Measurements from ENCODE around the gene PEF1. TPM values are rescaled to one million over a fixed set of nuclear protein-coding genes. Genes with fewer than 3 reads are reported as not detected.

PEF1 gene
- total RNA-seq, 1 donor from 2014 or later = 64.0 TPM

DNA sequence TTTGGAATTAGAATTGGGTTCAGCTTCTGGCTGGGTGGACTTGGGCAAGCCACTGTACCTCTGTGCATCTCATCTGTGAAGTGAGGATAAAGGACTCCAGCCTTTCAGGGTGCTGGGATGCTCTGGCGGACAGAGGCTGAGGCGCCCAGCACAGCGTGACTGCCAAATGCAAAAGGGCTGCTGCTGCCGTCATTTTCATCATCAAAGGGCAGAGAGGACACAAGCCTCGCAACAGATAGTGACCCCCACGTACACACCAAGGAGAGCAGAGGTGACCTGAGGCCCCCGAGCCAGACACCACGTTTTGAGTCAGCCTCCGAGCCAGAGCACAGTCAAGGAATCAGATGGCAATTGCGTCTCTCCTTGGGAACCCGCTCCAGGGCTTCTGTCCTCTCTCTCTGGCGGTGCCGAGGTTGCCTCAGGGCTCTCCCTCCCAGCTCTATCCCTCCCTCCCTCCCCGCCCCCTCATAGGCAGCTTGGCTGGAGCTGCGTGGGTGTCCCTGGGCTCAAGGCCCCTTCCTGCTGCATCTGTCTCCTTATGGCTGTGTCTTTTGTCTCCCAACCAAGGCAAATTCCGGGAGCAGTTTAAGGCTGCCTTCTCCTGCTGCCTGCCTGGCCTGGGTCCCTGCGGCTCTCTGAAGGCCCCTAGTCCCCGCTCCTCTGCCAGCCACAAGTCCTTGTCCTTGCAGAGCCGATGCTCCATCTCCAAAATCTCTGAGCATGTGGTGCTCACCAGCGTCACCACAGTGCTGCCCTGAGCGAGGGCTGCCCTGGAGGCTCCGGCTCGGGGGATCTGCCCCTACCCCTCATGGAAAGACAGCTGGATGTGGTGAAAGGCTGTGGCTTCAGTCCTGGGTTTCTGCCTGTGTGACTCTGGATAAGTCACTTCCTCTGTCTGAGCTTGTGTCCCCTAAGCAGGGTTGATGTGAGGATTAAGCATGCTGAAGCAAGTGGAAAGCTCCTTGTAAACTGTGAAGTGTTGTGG lies 18.2 kb downstream of the PEF1 start:
- no peaks in the 10 kb centered on the region for H3K27me3 Mint-ChIP-seq
- no peaks in the 10 kb centered on the region for H3K9me3 Mint-ChIP-seq
- intact Hi-C loops (cut with micrococcal nuclease) = no loop called here
- peaks cover 9% of the 10 kb centered on the region for H3K4me1 Mint-ChIP-seq
- H3K27ac Mint-ChIP-seq = no peak overlapping the region
- H3K36me3 Mint-ChIP-seq (ENCODE audit: low read depth) = peaks cover 27% of the 10 kb centered on the region
- DNase-seq = no peak
- H3K4me3 Mint-ChIP-seq = no peak overlapping the region

DNA sequence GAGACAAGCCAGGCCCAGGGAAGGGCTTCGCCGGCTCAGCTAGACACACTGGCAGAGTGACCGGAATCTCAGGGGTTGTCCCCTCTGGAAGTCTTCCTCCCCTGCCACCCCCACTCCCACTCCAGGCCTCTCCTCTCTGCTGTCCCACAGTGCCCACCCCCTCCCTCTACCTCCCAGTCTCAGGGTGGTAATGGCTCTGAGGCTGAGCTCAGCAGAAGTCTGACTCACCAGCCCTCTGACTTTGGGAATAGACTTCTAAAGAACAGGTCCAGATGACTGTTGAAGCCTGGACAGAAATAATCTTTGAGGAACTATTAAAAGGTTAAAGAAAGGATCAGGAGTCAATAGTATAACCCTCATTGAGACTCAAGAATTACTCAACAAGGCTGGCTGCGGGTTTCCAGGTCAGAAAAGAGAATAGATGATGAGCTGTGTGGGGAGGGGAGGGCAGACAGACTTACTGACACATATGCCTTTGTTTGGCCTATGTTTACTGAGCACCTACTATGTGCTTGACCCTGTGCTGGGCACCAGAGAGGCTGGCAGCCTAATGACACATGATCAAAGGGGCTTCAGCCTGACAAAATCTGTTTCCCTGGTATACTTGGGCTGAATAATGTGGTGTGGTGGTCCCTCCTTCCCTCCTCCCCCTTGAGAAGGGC lies 19.0 kb downstream of the PEF1 start:
- peaks cover 27% of the 10 kb centered on the region for H3K36me3 Mint-ChIP-seq (ENCODE audit: low read depth)
- H3K9me3 Mint-ChIP-seq = no peaks in the 10 kb centered on the region
- H3K27me3 Mint-ChIP-seq = no peaks in the 10 kb centered on the region
- no peak overlapping the region for H3K4me3 Mint-ChIP-seq
- H3K27ac Mint-ChIP-seq = no peak overlapping the region
- H3K4me1 Mint-ChIP-seq = peaks cover 9% of the 10 kb centered on the region
- intact Hi-C loops (cut with micrococcal nuclease) = no loop called here
- DNase-seq = no peak

DNA sequence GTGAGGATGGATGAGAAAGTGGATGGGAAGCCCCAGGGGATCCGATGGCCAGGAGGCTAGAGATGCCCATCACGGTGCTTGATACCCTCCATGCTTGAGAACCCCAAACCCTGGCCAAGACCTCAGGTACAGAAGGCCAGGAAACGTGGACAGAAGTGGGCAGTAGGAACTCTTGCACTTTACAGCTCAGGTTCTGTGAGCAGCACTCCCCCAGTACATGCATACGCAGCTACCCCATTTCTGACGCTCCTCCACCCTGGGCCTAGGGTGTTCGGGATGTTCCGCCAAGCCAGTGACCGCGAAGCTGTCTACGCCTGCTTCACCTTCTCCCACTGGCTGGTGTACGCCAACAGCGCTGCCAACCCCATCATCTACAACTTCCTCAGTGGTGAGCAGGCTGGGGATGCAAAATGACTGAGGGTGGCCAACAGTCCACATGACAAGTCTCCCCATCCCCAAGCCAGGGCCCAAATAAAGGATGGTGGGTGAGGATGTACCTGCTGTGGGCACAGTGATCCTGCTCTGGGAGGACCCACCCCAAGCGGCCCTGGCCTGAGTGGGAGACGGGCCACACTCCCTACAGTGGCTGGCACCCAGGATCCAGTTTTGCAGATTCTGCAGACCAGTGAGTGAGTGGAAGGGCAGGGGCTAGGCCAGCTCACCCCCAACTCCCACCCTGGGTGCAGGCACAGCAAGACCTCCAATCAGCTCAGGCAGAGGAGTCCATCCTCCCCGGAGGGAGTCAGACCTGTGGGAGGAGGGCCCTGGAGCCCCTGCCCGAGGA lies 19.8 kb downstream of the PEF1 start:
- DNase-seq = no peak
- Mint-ChIP-seq H3K36me3 (ENCODE audit: low read depth) (peaks cover 21% of the 10 kb centered on the region), H3K4me1 (peaks cover 9% of the 10 kb centered on the region), H3K27ac (no peak overlapping the region), H3K27me3 (no peaks in the 10 kb centered on the region), H3K9me3 (no peaks in the 10 kb centered on the region), H3K4me3 (no peak overlapping the region)
- intact Hi-C loops (cut with micrococcal nuclease) = no loop called here

DNA sequence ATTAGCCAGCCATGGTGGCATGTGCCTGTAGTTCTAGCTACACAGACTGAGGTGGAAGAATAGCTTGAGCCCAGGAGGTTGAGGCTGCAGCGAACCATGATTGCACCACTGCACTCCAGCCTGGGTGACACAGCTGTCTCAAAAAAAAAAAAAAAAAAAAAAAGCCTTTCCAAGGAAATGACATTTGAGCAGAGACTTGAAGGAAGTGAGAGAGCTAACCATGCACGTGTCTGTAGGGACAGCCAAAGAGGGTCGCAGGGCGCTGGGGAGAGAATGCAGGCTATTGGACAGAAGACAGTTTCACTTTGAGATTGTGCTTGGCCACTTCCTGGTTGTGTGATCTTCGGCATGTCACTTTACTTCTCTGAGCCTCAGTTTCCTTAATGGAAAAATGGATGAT lies 20.4 kb downstream of the PEF1 start:
- Mint-ChIP-seq H3K27me3 (no peaks in the 10 kb centered on the region), H3K4me3 (no peak overlapping the region), H3K9me3 (no peaks in the 10 kb centered on the region), H3K36me3 (ENCODE audit: low read depth) (peaks cover 15% of the 10 kb centered on the region), H3K4me1 (peaks cover 9% of the 10 kb centered on the region), H3K27ac (no peak overlapping the region)
- DNase-seq = no peak
- intact Hi-C loops (cut with micrococcal nuclease) = no loop called here

DNA sequence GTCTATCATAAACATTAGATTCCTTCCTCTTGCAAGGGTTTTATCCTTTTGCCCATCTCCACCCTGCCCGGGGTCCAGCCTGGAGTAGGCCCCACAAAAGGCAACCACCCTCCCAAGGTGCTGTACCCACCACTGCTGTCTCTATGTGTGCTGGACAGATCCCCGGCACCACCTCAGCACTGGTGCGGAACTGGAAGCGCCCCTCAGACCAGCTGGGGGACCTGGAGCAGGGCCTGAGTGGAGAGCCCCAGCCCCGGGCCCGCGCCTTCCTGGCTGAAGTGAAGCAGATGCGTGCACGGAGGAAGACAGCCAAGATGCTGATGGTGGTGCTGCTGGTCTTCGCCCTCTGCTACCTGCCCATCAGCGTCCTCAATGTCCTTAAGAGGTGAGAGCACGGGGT lies 21.3 kb downstream of the PEF1 start:
- peaks cover 7% of the 10 kb centered on the region for H3K36me3 Mint-ChIP-seq (ENCODE audit: low read depth)
- H3K9me3 Mint-ChIP-seq = no peaks in the 10 kb centered on the region
- H3K4me3 Mint-ChIP-seq = no peak overlapping the region
- intact Hi-C loops (cut with micrococcal nuclease) = no loop called here
- no peak overlapping the region for H3K27ac Mint-ChIP-seq
- no peak for DNase-seq
- peaks cover 9% of the 10 kb centered on the region for H3K4me1 Mint-ChIP-seq
- H3K27me3 Mint-ChIP-seq = peaks cover 9% of the 10 kb centered on the region

DNA sequence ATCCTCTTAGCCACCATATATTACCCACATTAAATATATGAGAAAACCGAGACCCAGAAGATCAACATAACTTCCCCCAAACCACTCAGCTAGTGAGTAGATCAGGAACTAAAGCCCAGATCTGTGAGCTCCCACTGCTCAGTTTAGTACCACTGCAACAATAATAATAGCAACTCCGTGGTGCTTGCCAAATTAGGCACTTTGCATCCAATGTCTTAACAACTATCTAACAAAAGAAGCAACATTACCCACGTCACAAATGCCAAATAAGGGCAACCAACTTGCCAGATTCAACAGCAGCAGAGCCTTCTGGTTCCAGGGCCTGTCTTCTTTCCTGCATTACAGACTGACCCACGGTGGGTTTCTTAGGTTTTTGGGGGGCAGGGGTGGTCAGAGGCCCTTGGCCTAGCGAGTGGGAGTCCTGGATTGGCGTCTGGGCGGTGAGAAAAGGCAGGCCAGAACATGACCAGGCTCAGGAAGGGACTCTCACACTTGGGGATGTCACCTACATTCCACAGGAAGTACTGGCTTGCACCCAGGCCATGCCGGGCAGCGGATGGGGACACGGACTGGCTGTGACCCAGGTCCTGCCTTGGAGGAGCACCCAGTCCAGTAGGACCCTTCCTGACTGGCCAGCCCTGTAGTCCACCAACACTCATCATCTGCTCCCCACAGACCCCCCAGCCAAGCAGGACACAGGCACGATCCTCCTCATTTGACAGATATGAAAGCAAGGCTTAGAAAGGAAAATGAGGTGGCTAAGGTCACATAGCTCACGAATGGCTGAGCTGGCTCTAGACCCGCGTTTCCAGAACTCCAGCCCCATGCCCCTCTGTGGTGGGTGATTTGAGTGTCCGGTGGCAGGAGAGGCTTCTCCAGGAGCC lies 22.6 kb downstream of the PEF1 start:
- Mint-ChIP-seq H3K4me1 (peaks cover 11% of the 10 kb centered on the region), H3K27ac (no peak overlapping the region), H3K4me3 (no peak overlapping the region), H3K27me3 (peaks cover 15% of the 10 kb centered on the region), H3K9me3 (no peaks in the 10 kb centered on the region), H3K36me3 (ENCODE audit: low read depth) (peaks cover 4% of the 10 kb centered on the region)
- no peak for DNase-seq
- intact Hi-C loops (cut with micrococcal nuclease) = no loop called here

DNA sequence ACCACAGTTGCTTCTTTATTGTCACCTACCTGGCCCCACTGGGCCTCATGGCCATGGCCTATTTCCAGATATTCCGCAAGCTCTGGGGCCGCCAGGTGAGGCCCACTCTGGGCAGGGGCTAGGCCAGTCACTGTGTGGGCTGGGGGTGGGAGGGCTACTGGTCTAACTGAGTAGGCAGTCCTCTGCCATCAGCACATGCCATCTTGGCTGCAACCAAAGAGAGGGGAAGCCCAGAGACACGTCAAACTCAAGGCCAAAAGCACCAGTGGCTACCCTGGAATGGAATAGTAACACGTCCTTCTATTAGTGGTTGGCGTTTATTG lies 23.2 kb downstream of the PEF1 start:
- DNase-seq = no peak
- H3K36me3 Mint-ChIP-seq (ENCODE audit: low read depth) = peaks cover 4% of the 10 kb centered on the region
- peaks cover 9% of the 10 kb centered on the region for H3K4me1 Mint-ChIP-seq
- no peak overlapping the region for H3K4me3 Mint-ChIP-seq
- no peaks in the 10 kb centered on the region for H3K9me3 Mint-ChIP-seq
- peaks cover 21% of the 10 kb centered on the region for H3K27me3 Mint-ChIP-seq
- no peak overlapping the region for H3K27ac Mint-ChIP-seq
- intact Hi-C loops (cut with micrococcal nuclease) = no loop called here

DNA sequence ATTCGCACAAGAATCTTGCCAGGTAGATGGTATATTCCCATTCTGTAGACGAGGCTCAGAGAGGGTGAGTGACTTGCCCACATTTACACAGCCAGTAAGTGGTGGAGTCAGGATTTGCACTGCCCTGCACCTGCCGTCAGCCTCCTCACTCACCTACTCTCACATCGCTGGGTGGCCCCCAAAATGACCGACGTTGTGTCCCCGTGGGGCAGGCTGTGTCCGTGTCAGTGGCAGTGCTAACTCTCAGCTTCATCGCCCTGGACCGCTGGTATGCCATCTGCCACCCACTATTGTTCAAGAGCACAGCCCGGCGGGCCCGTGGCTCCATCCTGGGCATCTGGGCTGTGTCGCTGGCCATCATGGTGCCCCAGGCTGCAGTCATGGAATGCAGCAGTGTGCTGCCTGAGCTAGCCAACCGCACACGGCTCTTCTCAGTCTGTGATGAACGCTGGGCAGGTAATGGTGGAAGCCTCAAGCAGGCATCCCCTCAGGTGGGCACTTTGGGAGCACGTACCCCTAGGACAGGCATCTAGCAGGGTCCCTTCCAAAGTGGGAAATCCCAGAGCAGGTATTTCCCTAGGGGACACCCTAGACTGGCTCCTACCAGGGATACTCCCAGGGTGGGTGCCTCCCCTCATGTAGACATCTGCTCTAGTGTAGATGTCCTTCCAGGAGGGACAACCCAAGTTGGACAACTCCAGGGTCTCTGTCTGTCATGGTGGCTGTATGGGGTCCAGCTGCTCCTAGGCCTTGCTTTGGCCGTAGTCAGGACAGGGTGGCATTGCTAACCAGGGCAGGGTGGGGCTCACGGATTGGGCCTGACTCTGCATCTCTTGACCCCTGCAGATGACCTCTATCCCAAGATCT lies 23.8 kb downstream of the PEF1 start:
- H3K27me3 Mint-ChIP-seq = peaks cover 27% of the 10 kb centered on the region
- intact Hi-C loops (cut with micrococcal nuclease) = no loop called here
- no peaks in the 10 kb centered on the region for H3K9me3 Mint-ChIP-seq
- H3K36me3 Mint-ChIP-seq (ENCODE audit: low read depth) = peaks cover 4% of the 10 kb centered on the region
- no peak overlapping the region for H3K27ac Mint-ChIP-seq
- DNase-seq = no peak
- peaks cover 9% of the 10 kb centered on the region for H3K4me1 Mint-ChIP-seq
- H3K4me3 Mint-ChIP-seq = no peak overlapping the region

DNA sequence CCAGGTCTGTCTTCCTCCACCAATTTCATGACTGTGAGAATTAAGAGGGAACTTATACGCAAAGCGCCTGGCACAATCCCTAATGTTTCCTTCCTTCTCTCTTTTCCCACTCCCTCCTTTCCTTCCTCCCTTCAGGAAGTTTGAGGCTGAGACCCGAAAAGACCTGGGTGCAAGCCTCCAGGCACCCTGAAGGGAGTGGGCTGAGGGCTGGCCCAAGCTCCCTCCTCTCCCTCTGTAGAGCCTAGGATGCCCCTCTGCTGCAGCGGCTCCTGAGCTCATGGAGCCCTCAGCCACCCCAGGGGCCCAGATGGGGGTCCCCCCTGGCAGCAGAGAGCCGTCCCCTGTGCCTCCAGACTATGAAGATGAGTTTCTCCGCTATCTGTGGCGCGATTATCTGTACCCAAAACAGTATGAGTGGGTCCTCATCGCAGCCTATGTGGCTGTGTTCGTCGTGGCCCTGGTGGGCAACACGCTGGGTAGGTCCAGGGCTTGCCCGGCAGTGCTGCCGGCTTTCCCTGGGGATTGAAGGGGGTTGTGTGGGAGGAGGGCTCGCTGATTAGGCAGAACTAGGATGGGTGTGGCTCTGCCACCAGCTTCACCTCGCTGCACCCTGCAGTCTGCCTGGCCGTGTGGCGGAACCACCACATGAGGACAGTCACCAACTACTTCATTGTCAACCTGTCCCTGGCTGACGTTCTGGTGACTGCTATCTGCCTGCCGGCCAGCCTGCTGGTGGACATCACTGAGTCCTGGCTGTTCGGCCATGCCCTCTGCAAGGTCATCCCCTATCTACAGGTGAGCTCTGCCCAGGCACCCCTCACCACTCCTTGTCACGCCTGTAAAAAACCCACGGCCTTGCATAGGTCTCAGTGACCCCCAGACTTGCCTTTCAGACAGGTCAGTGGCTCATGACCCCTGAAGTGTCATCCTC lies 25.5 kb downstream of the PEF1 start:
- DNase-seq = no peak
- H3K36me3 Mint-ChIP-seq (ENCODE audit: low read depth) = peaks cover 4% of the 10 kb centered on the region
- H3K27ac Mint-ChIP-seq = no peak overlapping the region
- H3K4me1 Mint-ChIP-seq = peaks cover 6% of the 10 kb centered on the region
- H3K9me3 Mint-ChIP-seq = no peaks in the 10 kb centered on the region
- no peak overlapping the region for H3K4me3 Mint-ChIP-seq
- H3K27me3 Mint-ChIP-seq = peaks cover 30% of the 10 kb centered on the region
- intact Hi-C loops (cut with micrococcal nuclease) = loop anchor here (1.0 kb wide), 1 partner anchor 55 kb away; no protein-coding TSS in a partner anchor

DNA sequence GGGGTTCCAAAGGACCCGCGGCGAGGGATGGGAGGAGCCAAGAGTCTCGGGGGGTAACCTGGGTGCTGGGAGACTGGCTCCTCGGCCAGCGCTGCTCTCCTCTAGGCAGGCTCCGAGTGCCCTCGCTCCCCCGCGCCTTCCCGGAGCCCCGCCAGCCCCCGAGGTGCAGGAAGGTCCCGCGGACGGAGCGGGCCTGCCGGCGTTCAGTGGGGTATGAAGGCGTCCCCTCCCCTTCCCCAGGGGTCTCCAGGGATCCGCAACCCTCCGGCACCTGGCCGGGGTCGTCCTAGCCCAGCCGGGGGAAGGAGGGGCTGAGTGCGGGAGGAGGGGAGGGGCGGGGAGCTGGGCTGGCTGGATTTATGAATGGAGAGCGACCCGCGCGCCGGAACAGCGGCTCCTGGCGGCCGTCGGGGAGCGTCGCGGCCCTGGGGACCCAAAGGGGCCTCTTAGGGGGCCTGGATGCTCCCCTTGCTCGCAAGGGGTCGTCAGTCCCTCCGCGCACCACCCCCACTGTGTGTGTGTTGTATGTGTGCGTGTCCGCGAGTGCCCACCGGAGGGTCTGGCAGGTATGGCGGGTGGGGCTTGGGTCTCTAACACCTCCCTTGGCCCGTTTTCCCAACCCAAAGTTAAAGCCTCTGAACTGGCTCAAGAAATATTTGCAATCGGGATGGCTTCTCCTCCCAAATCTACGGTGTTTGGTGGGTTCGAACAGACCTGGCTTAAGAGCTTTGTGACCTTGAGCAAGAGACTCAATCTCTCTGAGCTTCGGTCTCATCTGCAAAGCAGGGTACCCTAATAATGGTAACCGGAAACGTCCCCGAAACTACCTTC lies 26.5 kb downstream of the PEF1 start:
- intact Hi-C loops (cut with micrococcal nuclease) = loop anchor here (1.0 kb wide), 1 partner anchor 54 kb away; no protein-coding TSS in a partner anchor
- Mint-ChIP-seq H3K9me3 (no peaks in the 10 kb centered on the region), H3K27me3 (peaks cover 30% of the 10 kb centered on the region), H3K4me3 (no peak overlapping the region), H3K27ac (no peak overlapping the region), H3K4me1 (peaks cover 2% of the 10 kb centered on the region), H3K36me3 (ENCODE audit: low read depth) (no peaks in the 10 kb centered on the region)
- peak; percentile 81 for DNase-seq

DNA sequence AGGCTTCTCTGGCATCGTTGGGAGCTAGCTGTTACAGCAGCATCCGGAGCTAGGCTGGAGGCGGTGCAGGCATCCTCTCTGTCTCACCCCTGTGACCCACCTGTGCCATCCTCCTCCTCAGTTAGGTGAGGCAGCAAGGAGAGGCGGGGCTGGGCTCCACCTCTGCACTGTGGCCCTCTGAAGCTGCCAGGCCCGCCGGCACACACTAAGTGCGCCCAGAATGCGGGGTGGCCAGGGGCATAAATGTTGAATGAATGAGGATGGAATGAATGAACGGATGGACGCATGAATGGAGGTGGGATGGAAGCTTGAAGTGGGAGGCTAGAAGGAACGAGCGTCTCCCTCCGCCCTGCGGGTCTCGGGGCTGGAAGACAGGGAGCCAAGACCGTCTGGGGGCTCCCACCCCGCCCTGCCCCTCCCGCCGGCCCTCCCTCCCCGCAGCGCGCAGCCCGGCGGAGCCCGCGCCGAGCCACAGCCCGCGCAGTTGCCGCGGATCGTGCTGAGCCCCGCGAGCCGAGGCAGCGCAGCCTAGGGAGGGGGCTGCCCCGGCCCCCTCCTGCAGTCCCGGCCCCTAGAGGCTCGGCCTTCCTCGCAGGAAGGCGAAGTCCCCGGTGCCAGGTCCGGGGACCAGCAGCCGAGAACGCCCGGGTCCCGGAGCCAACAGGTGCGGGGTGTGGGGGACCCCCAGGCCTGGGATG lies 27.3 kb downstream of the PEF1 start, which contains the start of gene HCRTR1:
TSS of gene HCRTR1 (plus strand) at position 472 of the 698 bp plus-strand sequence. CDS start 1,504 bp downstream, outside the sequence.
- intact Hi-C loops (cut with micrococcal nuclease) = no loop called here
- no peak within 1 kb of the TSS for H3K27ac Mint-ChIP-seq
- peaks cover 2% of the 10 kb centered on the region for H3K4me1 Mint-ChIP-seq
- H3K9me3 Mint-ChIP-seq = no peaks in the 10 kb centered on the region
- no peaks in the 10 kb centered on the region for H3K36me3 Mint-ChIP-seq (ENCODE audit: low read depth)
- H3K27me3 Mint-ChIP-seq = peaks cover 33% of the 10 kb centered on the region
- H3K4me3 Mint-ChIP-seq = peak within 1 kb of the TSS; percentile 32
- DNase-seq = no peak

Measured in activated CD4-positive, alpha-beta T cell treated with anti-CD3 and anti-CD28 coated beads, Interleukin-2, amount 10 ng/mL, durations not matched to agents 24 days and 14 days (primary cell).